Activated CD8-positive, alpha-beta memory T cell treated with anti-CD3 and anti-CD28 coated beads for 4 hours (primary cell): ENCODE data around the gene OR7C2.

Source experiments
- DNase-seq, 2 donors: peaks; one replicate each; pipeline ENCODE4 v3.0.0-alpha.2; 2020; ENCODE audit warnings: low read depth in 2 of 2

Gene OR7C2

GRCh38 chr19:14979476-14980255 lies 38.4 kb downstream of the OR7C2 start, which contains the start of gene SLC1A6:
SLC1A6 (minus strand) TSS chr19:14979864; CDS start chr19:14972910, 6,954 bp downstream.
- no peak for DNase-seq

- no peak for DNase-seq
Observed at GRCh38 chr19:14985133-14985532, 43.8 kb downstream of the OR7C2 start.
